Hypothalamus (tissue), 51 donors: ENCODE measurements around the gene RABGEF1.
"Not testable (repeated sequence)": the region's sequence is repeated elsewhere in the genome, so short reads cannot be mapped to it uniquely, and the experiment has no call there.

Source experiments
- DNase-seq, 51 donors: peaks; one replicate each; lab custom pipeline; 2025; lab: John Stamatoyannopoulos, UW

RABGEF1 gene

DNA sequence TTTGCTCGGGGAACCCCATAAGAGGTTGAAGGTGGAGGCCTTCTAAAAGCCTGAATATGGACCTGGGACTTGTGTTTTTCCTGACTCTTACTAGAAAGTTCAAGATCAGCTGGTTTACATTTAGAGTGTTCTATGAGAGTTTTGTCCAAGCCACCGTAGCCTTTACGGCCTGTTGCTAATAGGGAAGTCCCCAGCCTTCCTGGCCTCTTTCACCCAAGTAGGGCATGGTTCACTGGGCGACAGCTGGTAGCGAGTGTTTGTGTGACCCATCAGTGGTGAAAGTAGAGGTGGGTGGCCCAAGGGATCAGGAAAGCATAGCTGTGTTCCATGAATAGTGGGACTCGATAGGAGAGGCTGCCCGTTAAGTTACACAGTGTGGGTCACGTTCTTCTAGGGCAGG, 60.1 kb downstream of the RABGEF1 start:
- DNase-seq, result no peak

DNA sequence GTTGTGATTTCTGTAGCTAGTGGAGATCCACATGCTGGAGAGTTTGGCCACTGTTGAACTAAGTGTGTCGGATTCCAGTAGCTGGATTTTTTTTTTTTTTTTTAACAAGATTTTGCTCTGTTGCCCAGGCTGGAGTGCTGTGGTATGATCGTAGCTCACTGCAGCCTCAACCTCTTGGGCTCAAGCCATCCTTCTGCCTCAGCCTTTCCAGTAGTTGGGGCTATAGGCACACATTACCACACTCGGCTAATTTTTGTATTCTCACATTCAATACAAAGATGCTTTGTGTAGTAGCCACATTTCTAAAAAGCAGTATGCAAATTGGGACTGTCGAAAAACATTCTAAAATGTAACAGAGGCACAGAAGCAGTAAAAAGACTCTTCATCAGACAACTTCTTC, 63.5 kb downstream of the RABGEF1 start:
- peak in 27 of 51 donors; percentile 4 to 73 (median 28) for DNase-seq

DNA sequence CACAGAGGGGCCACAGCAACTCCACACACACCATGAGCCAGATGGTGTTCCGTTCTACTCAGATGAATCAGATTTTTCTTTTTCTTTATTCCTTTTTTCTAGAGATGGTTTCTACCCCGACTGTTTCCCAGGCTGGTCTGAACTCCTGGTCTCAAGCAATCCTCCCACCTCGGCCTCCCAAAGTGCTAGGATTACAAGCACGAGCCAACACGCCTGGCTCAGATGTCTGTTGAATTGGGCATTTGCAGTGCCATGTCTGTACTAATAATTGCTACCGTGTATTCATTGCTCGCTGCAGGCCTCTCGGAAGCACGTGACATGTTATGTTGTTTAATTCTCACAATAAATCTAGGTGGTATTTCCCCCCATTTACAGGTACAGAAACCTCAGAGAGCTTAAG, 67.2 kb downstream of the RABGEF1 start:
- DNase-seq, result no peak

DNA sequence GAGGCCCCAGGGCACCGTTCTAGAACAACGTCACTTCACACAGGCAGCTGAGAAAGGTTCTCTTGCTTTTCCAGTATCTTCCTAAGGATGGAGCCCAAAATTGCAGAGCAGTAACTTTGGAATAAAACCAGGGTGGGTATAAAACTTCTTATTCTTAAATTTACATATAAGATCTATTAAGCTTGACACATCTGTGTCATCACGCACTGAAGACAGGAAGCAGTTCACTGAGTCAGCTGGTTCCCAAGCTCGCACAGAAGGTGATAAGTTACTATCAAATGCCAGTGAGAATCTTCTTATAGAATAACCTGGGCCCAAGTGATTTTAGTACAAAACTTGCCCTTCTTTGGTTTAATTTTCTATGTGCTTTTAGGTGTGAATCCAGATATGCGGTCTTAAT, 70.2 kb downstream of the RABGEF1 start:
- DNase-seq, result no peak

DNA sequence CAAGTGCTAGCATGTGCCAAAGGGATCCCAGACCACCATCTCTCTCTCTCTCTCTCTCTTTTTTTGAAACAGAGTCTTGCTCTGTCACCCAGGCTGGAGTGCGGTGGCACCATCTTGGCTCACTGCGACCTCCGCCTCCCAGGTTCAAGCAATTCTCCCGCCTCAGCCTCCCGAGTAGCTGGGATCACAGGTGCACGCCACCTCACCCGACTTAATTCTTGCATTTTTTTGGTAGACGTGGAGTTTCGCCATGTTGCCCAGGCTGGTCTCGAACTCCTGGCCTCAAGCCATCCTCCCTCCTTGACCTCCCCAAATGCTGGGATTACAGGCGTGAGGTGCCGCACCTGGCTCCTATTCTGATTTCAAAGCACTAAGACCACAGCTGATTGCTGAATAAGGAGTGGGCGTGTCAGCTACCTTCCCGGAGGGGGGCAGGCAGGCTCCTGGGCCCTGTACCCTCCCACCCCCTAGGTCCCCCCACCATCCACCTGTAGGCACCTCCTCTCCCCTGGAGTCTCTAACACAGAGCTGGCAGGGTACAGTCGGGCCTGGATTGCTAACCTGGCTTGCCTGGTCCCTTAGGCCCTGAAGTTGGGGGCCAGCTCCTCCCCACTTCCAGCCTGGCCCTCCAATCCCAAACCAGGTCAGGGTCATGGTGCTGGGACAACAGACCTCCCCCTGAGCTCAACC, 74.8 kb downstream of the RABGEF1 start:
- not testable (repeated sequence) for DNase-seq

DNA sequence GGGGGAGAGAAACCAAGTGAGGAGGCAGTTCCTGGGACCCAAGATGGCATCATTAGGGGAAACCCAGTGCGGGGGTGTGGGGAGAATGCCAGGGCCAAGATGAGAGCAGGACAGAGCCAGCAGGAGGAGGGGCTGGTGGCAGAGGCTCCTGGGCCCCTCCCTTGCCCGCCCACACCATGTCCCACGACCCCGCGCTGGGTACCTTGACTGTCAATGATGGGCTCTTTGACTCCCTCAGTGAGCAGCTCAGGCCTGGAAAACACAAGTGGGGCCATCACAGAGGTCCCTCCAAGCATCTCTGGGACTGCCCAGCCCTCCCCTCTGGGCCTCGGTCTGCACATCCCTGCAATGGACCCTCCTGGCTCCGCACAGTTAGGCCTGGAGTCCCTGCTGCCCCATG, 75.4 kb downstream of the RABGEF1 start:
- no peak for DNase-seq

DNA sequence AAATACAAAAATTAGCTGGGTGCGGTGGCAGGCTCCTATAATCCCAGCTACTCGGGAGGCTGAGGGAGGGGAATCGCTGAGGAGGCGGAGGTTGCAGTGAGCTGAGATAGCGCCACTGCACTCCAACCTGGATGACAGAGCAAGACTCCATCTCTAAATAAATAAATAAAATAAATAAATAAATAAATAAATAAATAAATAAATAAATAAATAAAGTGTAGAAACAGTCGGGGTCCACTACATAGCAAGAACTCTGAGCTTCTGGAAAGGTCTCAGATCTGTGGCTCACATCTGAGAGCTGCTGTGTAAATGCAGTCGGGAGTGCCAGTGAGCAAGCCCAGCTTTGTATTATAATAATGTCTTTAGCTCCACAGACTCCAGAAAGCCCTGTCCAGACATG, 76.1 kb downstream of the RABGEF1 start:
- DNase-seq, result not testable (repeated sequence)

DNA sequence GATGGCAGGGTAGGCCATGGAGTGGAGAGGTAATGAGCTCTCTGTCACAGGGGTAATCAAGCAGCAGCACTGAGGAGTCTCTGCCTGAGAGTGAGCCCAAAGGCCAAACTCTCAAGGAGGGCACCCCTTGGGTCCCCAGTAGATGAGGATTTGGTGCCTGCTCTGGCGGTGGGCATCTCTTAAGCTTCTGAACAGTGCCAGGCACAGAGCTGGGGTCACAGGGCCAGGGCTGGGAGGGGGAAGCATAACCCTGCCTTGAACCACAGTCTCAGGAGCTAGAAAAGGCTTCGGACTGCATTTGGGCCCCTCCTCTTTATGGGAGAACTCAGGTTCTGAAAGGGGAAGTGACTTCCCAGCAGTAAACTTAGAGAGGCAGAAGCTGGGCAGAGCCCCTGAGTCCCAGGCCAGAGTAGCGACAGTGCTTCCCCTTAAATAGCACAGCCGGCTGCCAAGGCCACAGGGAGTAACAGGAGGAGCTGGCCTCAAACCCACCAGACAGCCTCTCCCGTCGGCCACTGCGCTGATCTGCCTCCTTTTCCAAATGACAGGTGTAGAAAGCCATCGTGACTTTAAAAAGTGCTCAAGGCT, 76.8 kb downstream of the RABGEF1 start:
- DNase-seq, result peak in 3 of 51 donors; percentile 2 to 18 (median 2)

DNA sequence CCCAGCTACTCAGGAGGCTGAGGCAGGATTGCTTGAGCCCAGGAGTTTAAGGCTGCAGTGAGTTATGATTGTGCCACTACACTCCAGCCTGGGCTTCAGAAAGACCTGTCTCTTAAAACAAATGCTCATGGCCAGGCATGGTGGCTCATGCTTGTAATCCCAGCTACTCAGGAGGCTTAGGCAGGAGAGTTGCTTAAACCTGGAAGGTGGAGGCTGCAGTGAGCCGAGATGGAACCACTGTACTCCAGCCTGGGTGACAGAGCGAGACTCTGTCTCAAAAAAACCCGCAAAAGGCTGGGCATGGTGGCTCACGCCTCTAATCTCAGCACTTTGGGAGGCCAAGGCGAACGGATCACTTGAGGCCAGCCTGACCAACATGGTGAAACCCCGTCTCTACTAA, 77.4 kb downstream of the RABGEF1 start:
- not testable (repeated sequence) for DNase-seq

DNA sequence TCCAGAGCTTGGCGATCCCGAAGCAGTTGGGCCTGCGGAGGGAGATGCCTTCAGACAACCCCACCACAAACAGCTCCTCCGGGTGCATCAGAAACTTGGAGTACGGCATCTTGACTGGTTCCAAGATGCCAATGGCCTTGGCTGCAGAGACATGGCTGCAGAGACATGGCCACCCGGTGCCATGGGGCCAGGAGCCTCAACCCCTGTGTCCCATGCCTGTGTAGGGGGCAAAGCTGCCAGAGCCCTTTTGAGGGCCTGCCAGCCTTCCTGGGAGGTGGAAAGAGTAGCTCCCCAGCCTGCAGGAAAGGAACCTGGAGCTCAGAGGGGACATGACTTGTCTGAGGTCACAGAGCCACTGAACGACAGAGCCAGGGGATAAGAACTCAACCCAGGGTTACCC, 83.5 kb downstream of the RABGEF1 start:
- no peak for DNase-seq

DNA sequence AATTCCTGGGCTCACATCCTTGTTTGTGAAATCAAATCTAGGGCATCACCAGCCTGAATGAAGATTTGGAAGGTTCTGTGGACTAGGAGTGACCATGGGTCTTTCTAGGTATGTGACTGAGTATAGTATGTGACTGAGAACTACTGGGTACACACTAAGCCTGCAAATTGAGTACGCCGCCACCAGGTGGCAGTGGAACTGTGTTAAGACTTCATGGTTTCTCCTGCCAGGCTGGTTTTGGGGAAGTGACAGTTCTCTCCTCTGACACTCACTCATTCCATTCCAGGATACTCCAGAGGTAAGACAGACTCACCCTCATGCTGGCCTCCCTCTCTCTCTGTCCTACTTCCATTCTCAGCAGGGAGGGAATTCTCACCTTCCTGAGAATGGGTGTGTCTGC, 85.0 kb downstream of the RABGEF1 start:
- DNase-seq, result not testable (repeated sequence)

DNA sequence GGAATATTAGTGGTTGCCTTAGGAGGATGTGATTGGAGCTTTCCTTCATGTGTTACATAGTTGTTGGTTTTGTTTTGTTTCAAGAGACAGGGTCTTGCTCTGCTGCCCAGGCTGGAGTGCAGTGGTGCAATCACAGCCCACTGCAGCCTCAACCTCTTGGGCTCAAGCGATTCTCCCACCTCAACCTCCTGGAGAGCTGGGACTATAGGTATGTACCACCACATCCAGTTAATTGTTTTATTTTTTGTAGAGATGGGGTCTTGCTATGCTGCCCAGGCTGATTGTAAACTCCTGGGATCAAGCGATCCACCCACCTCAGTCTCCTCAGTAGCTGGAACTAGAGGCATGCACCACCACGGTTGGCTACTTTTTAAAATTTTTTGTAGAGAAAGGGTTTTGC, 86.1 kb downstream of the RABGEF1 start:
- DNase-seq, result no peak

DNA sequence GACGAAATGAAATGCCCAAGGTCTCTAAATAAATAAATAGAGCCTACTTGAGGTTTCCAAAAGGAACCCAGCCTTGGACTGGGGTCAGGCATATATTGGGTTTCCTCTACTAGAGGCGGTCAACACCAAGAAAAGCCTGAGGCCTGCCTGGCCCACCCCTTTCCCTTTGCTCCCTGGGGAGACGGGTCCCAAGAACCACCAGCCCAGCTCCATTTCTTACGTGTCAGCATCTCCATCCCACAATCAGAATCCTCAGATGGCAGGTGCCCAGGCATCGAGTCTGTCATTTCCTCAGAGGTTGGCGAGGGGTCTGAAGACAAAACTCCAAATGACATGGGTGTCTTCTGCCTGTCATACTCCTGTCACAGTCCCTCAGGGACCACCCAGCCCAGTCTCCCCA, 90.4 kb downstream of the RABGEF1 start:
- not testable (repeated sequence) for DNase-seq

DNA sequence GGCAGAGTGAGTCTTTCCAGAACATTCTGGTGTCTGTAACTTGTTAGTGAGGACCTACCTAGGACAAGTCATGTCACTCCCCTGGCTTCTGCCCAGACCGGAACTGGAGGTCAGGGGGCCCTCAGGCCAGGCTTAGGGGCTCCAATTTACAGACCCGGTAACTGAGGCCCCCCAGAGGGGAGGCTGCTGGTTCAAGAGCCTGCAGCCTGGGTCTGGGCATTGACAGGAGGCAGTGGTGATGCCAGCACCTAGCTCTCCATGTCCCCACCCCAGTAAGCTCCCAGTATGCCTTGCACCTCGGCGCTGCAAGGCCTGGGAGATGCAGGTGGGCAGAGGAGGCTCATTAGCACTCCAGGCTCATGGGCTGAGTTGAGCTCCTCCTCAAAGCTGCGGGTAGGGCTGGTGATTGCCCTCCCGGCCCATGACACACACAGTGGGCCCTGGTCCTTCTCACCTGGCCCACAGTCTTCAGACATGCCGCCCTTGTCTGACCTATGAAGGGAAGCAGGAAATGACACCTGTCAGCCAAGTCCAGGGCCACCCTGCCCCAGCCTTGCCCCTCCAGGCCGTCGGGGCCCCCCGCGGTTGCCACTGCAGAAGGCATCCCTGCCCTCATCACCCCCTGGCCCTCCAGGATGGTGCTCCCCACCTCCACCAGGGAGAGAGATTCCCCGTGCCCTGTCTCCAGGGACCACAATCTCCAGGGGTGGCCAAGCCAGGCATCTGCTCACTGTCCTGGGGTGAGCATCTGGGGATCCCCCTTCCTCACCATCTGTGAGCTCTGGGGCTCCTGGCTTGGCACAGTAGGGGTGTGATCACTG, 92.2 kb downstream of the RABGEF1 start:
- DNase-seq, result no peak

DNA sequence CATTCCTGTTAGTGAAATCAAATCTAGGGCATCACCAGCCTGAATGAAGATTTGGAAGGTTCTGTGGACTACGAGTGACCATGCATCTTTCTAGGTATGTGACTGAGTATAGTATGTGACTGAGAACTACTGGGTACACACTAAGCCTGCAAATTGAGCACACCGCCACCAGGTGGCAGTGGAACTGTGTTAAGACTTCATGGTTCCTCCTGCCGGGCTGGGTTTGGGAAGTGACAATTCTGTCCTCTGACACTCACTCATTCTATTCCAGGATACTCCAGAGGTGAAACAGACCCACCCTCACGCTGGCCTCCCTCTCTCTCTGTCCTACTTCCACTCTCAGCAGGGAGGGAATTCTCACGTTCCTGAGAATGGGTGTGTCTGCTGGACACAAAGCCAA, 96.5 kb downstream of the RABGEF1 start:
- no peak for DNase-seq

DNA sequence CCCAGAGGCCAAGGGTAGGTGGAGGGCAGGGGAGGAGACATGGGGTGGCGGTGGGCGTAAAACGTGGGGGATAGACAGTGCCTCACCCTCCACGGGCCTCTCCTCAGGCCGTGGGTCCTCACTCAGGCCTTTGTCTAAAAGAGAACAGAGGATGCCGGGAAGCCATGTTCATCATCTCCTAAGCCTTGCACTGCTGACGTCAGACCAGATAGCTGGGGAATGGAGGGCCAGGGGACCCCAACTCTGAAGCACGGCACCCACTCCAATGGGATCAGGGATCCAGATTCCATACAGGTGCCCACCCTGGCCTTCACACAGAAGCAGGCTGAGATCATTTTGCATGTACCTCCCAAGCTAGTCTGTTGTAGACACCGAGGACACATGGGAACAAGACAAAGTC, 97.1 kb downstream of the RABGEF1 start:
- DNase-seq, result no peak

DNA sequence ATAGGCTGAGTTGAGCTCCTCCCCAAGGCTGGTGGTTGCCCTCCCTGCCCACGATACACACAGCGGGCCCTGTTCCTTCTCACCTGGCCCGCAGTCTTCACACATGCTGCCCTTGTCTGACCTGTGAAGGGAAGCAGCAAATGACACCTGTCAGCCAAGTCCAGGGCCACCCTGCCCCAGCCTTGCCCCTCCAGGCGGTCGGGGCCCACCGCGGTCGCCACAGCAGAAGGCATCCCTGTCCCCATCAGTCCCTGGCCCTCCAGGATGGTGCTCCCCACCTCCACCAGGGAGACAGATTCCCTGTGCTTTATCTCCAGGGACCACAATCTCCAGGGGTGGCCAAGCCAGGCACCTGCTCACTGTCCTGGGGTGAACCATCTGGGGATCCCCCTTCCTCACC, 99.3 kb downstream of the RABGEF1 start:
- no peak for DNase-seq

DNA sequence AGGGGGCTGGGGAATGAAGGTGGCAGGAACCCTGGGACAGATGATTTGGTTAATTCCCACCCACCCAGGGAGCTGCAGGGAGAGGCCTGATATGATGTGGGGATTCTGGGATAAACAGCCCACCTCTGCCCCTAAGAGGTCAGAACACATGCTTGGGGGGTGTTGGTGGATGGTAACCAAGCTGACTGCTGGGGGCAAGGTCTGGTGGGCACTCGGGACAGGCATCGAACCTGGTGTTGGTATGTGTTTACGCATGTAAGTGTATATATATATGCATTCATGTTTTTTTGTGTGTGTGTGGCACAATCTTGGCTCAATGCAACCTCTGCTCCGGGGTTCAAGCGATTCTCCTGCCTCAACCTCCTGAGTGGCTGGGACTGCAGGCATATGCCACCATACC, 99.8 kb downstream of the RABGEF1 start:
- no peak for DNase-seq

DNA sequence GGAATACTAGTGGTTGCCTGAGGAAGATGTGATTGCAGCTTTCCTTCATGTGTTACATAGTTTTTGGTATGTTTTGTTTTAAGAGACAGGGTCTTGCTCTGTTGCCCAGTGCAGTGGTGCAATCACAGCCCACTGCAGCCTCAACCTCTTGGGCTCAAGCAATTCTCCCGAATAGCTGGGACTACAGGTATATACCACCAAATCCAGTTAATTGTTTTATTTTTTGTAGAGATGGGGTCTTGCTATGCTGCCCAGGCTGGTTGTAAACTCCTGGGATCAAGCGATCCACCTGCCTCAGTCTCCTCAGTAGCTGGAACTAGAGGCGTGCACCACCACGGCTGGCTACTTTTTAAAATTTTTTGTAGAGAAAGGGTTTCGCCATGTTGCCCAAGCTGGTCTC, 101.4 kb downstream of the RABGEF1 start:
- DNase-seq, result no peak

DNA sequence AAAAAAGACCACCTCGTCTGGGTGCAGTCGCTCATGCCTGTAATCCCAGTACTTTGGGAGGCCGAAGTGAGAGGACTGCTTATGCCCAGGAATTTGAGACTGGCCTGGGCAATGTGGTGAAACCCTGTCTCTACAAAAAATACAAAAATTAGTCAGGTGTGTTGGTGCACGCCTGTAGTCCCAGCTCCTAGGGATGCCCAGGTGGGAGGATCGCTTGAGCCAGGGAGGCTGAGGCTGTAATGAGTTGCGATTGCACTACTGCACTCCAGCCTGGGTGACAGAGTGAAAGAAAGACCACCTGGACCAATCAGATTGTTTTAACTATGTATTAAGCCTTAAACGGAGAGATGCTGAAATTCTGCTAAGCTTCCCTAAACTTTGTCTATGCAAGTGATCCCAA, 103.0 kb downstream of the RABGEF1 start:
- not testable (repeated sequence) for DNase-seq

DNA sequence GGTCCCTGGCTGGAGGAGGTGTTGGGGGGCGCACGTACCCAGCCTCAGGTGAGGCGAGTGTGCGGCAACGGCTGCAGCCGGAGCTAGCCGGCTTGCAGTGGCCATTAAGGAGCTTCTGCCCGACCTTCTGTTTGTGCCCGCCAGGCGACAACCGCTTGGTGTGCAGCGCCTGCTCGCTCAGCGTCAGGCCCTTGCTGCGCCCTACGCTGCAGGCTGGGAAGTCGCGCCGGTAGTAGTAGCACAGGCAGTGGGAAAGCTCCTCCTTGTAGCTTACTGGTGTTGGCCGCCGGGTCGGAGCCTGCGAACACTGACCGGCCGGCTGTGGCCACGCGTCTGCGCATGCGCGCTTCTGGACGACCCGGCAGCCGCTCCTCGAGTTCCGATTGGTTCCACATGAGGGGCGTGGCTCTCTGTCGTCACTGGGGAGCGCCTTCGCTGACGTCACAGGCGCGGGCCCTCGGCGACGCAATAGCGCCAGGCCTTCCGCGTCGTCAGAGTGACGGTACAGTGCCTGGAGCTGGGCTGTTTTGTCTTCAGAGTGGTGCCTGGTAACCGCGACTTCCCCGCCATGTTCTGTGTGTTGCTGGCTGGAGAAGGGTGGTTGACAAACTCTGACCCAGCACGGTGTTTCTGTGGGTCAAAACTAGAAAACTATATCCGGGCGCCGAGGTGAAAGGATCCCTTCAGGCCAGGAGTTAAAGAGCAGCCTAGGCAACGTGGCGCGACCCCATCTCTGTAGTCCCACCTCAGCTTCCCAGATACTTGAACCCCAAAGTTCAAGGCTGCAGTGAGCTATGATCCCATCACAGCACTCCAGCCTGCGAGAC, 104.2 kb downstream of the RABGEF1 start:
- peak; percentile 70 to 99 (median 96) for DNase-seq
